ENCODE measurements around the gene RPP25.

RPP25 gene

GRCh38 chr15:74906450-74907162 lies 50.0 kb downstream of the RPP25 start, which contains the start of gene FAM219B:
FAM219B (minus strand) TSS chr15:74906851; CDS start chr15:74906800, 51 bp downstream.
- peaks cover 7% of the 10 kb centered on the region; the same call in 1 of the 2 replicates for H3K79me2 ChIP-seq (ENCODE audit: insufficient read depth, low read length)
- no peak for TF ChIP-seq EZH2 (IDR thresholded peaks at IDR 0.05; ENCODE audit: borderline replicate concordance, low read length)
- TF ChIP-seq, protein P1, sequence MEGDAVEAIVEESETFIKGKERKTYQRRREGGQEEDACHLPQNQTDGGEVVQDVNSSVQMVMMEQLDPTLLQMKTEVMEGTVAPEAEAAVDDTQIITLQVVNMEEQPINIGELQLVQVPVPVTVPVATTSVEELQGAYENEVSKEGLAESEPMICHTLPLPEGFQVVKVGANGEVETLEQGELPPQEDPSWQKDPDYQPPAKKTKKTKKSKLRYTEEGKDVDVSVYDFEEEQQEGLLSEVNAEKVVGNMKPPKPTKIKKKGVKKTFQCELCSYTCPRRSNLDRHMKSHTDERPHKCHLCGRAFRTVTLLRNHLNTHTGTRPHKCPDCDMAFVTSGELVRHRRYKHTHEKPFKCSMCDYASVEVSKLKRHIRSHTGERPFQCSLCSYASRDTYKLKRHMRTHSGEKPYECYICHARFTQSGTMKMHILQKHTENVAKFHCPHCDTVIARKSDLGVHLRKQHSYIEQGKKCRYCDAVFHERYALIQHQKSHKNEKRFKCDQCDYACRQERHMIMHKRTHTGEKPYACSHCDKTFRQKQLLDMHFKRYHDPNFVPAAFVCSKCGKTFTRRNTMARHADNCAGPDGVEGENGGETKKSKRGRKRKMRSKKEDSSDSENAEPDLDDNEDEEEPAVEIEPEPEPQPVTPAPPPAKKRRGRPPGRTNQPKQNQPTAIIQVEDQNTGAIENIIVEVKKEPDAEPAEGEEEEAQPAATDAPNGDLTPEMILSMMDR (IDR thresholded peaks at IDR 0.05; ENCODE audit: low read length), result no peak
- H3K9me2 ChIP-seq (ENCODE audit: low read depth, low read length), result no peaks in the 10 kb centered on the region
- peak within 1 kb of the TSS; percentile 98 for H3K4me2 ChIP-seq (ENCODE audit: low read length)
- H3K4me3 ChIP-seq (ENCODE audit: low read depth, low read length, poor library complexity, severe bottlenecking), result peak within 1 kb of the TSS; percentile 84
- peaks cover 46% of the 10 kb centered on the region for H3K36me3 ChIP-seq (ENCODE audit: insufficient read depth, low read length)
- H3K9ac ChIP-seq (ENCODE audit: low read length), result peak within 1 kb of the TSS; percentile 92
- no peaks in the 10 kb centered on the region for H4K20me1 ChIP-seq (ENCODE audit: insufficient read depth, low read length)
- H3K27ac ChIP-seq (ENCODE audit: low read depth, low read length, poor library complexity, severe bottlenecking), result peak within 1 kb of the TSS; percentile 73
- peak within 1 kb of the TSS; percentile 90 for H2AFZ ChIP-seq (ENCODE audit: low read length)
- peaks cover 35% of the 10 kb centered on the region for H3K4me1 ChIP-seq (ENCODE audit: insufficient read depth, low read length, severe bottlenecking)
- H3F3A ChIP-seq (ENCODE audit: insufficient read depth, low read length), result no peaks in the 10 kb centered on the region; the same call in 1 of the 2 replicates
- no peaks in the 10 kb centered on the region for H3K9me3 ChIP-seq (ENCODE audit: low read length)
- no peaks in the 10 kb centered on the region for H3K27me3 ChIP-seq (ENCODE audit: insufficient read depth, low read length)

- no peaks in the 10 kb centered on the region for H3K9me2 ChIP-seq (ENCODE audit: low read depth, low read length)
- TF ChIP-seq, protein P1 (IDR thresholded peaks at IDR 0.05; ENCODE audit: low read length), result no peak
- TF ChIP-seq EZH2 (IDR thresholded peaks at IDR 0.05; ENCODE audit: borderline replicate concordance, low read length), result no peak
- H3K36me3 ChIP-seq (ENCODE audit: insufficient read depth, low read length), result peaks cover 47% of the 10 kb centered on the region
- H3F3A ChIP-seq (ENCODE audit: insufficient read depth, low read length), result no peaks in the 10 kb centered on the region; the same call in 1 of the 2 replicates
- peak overlapping the region; percentile 98 for H3K4me2 ChIP-seq (ENCODE audit: low read length)
- peaks cover 38% of the 10 kb centered on the region for H3K4me1 ChIP-seq (ENCODE audit: insufficient read depth, low read length, severe bottlenecking)
- no peaks in the 10 kb centered on the region for H3K27me3 ChIP-seq (ENCODE audit: insufficient read depth, low read length)
- no peaks in the 10 kb centered on the region for H4K20me1 ChIP-seq (ENCODE audit: insufficient read depth, low read length)
- no peak overlapping the region for H2AFZ ChIP-seq (ENCODE audit: low read length)
- H3K4me3 ChIP-seq (ENCODE audit: low read depth, low read length, poor library complexity, severe bottlenecking), result peak overlapping the region; percentile 84
- H3K9ac ChIP-seq (ENCODE audit: low read length), result peak overlapping the region; percentile 92
- no peaks in the 10 kb centered on the region for H3K9me3 ChIP-seq (ENCODE audit: low read length)
- peaks cover 7% of the 10 kb centered on the region; the same call in 1 of the 2 replicates for H3K79me2 ChIP-seq (ENCODE audit: insufficient read depth, low read length)
- peak overlapping the region; percentile 73 for H3K27ac ChIP-seq (ENCODE audit: low read depth, low read length, poor library complexity, severe bottlenecking)
Observed at GRCh38 chr15:74906067-74906449, 50.5 kb downstream of the RPP25 start.

All from OCI-LY1 (cell line).